IMR-90 (cell line): ENCODE data around the gene KDM4B. TPM values are rescaled to one million over a fixed set of nuclear protein-coding genes. Genes with fewer than 3 reads are reported as not detected.

Experiments used
- ATAC-seq: fragments of 200-7000 bp; cut with Tn5 transposase; 2 replicates; pipeline ENCODE4 v1.9.1; 2020; ENCODE audit warnings: low read depth, mild to moderate bottlenecking, moderate library complexity
- BruUV-seq: library from RNA; stranded (reverse); fragments of 400-500 nt; replicated peaks from 2 replicates; lab custom pipeline; 2021; lab: Mats Ljungman, UMichigan
- CTCF ChIA-PET: fragments of 300-600 bp; formaldehyde crosslinking; extraction: SDS; loops from one replicate; lab custom pipeline; 2021; ENCODE audit warnings: antibody characterized with exemption; lab: Yijun Ruan, JAX
- POLR2A ChIA-PET: fragments of 300-600 bp; sonication (Branson Sonifier 250); formaldehyde crosslinking; loops from one replicate; lab custom pipeline; 2022; ENCODE audit warnings: antibody characterized with exemption; ENCODE audit not compliant: unreplicated experiment; lab: Charles Lee
- DNase-seq: peaks from one replicate; pipeline ENCODE4 v3.0.0; 2013
- H2AFZ ChIP-seq: replicated peaks from 2 replicates; pipeline ENCODE3; 2013; ENCODE audit warnings: low read length, mild to moderate bottlenecking; ENCODE audit not compliant: poor library complexity
- H2AK5ac ChIP-seq: 2 replicates; pipeline ENCODE4 v1.6.1; 2013; ENCODE audit warnings: low read depth, low read length, inconsistent platforms
- H2AK9ac ChIP-seq: replicated peaks from 2 replicates; pipeline ENCODE3; 2013; ENCODE audit warnings: mild to moderate bottlenecking, low read depth, low read length, moderate library complexity; ENCODE audit not compliant: poor library complexity
- H2BK120ac ChIP-seq: 2 replicates; pipeline ENCODE4 v1.6.1; 2013; ENCODE audit warnings: low read depth, low read length, inconsistent platforms
- H2BK15ac ChIP-seq: 3 replicates; pipeline ENCODE4 v1.6.1; 2013; ENCODE audit warnings: low read depth, low read length, inconsistent platforms
- H2BK20ac ChIP-seq: 2 replicates; pipeline ENCODE4 v1.6.1; 2013; ENCODE audit warnings: low read depth, mild to moderate bottlenecking, inconsistent platforms, low read length, moderate library complexity
- H2BK5ac ChIP-seq: 2 replicates; pipeline ENCODE4 v1.6.1; 2013; ENCODE audit warnings: mild to moderate bottlenecking, low read depth, low read length, inconsistent platforms; ENCODE audit not compliant: poor library complexity, severe bottlenecking
- H3K14ac ChIP-seq: replicated peaks from 2 replicates; pipeline ENCODE4 v1.6.1; 2013; ENCODE audit warnings: low read depth, low read length, inconsistent platforms
- H3K18ac ChIP-seq: 2 replicates; pipeline ENCODE4 v1.6.1; 2013; ENCODE audit warnings: low read depth, low read length, control low read depth
- H3K23ac ChIP-seq: 2 replicates; pipeline ENCODE4 v1.6.1; 2013; ENCODE audit warnings: low read depth, low read length, inconsistent platforms
- H3K27ac ChIP-seq: 2 replicates; pipeline ENCODE4 v1.5.1; 2013; ENCODE audit warnings: mild to moderate bottlenecking, control low read depth, low read length; ENCODE audit not compliant: insufficient read depth
- H3K27me3 ChIP-seq: 2 replicates; pipeline ENCODE4 v1.6.1; 2013; ENCODE audit warnings: low read length; ENCODE audit not compliant: control insufficient read depth, insufficient read depth
- H3K36me3 ChIP-seq: 2 replicates; pipeline ENCODE4 v1.6.1; 2013; ENCODE audit warnings: low read length, mixed read lengths; ENCODE audit not compliant: control insufficient read depth, insufficient read depth
- H3K4ac ChIP-seq: 2 replicates; pipeline ENCODE4 v1.6.1; 2013; ENCODE audit warnings: low read depth, low read length, inconsistent platforms
- H3K4me1 ChIP-seq: 2 replicates; pipeline ENCODE4 v1.6.1; 2013; ENCODE audit warnings: low read length, mixed read lengths; ENCODE audit not compliant: control insufficient read depth, insufficient read depth
- H3K4me2 ChIP-seq: 2 replicates; pipeline ENCODE4 v1.6.1; 2013; ENCODE audit warnings: low read depth, mild to moderate bottlenecking, control low read depth, low read length, moderate library complexity
- H3K4me3 ChIP-seq: 2 replicates; pipeline ENCODE4 v1.5.1; 2013; ENCODE audit warnings: low read depth, mild to moderate bottlenecking, control low read depth, low read length, moderate library complexity; ENCODE audit not compliant: insufficient read depth
- H3K56ac ChIP-seq: 2 replicates; pipeline ENCODE4 v1.6.1; 2013; ENCODE audit warnings: low read length, inconsistent platforms; ENCODE audit not compliant: insufficient read depth; ENCODE audit errors: extremely low read depth
- H3K79me1 ChIP-seq, 2 experiments: 2 replicates each; pipeline ENCODE4 v1.6.1; 2013; ENCODE audit warnings: low read length in 2 of 2, inconsistent platforms in 1 of 2, low read depth in 1 of 2
- H3K9ac ChIP-seq: 2 replicates; pipeline ENCODE4 v1.6.1; 2013; ENCODE audit warnings: low read depth, low read length, control low read depth
- H3K9me1 ChIP-seq: 2 replicates; pipeline ENCODE4 v1.6.1; 2013; ENCODE audit warnings: low read length, inconsistent platforms; ENCODE audit not compliant: insufficient read depth
- H3K9me3 ChIP-seq: 2 replicates; pipeline ENCODE4 v1.6.1; 2013; ENCODE audit warnings: low read length; ENCODE audit not compliant: control insufficient read depth, insufficient read depth
- H4K20me1 ChIP-seq: 2 replicates; pipeline ENCODE4 v1.6.1; 2013; ENCODE audit warnings: low read length, inconsistent platforms; ENCODE audit not compliant: insufficient read depth
- H4K5ac ChIP-seq: 2 replicates; pipeline ENCODE4 v1.6.1; 2013; ENCODE audit warnings: mild to moderate bottlenecking, low read depth, low read length, control low read depth
- H4K8ac ChIP-seq, 2 experiments: 2 replicates each; pipeline ENCODE4 v1.6.1; 2013; ENCODE audit warnings: low read depth in 2 of 2, low read length in 2 of 2, control low read depth in 1 of 2, inconsistent platforms in 1 of 2
- H4K91ac ChIP-seq: 2 replicates; pipeline ENCODE4 v1.6.1; 2013; ENCODE audit warnings: low read depth, low read length, inconsistent platforms; ENCODE audit not compliant: insufficient read depth
- CHD1 ChIP-seq: IDR thresholded peaks from 2 replicates; pipeline ENCODE4 v1.6.1; 2012; ENCODE audit warnings: low read depth, low read length, improper control_type of control experiment
- CTCF ChIP-seq: conservative IDR thresholded peaks from 2 replicates; pipeline ENCODE4 v1.5.1; 2012; ENCODE audit warnings: mild to moderate bottlenecking, low read depth, low read length, improper control_type of control experiment
- USF2 ChIP-seq: fragments of 150-350 bp; IDR thresholded peaks from 2 replicates; pipeline ENCODE4 v1.6.1; 2017; ENCODE audit warnings: mild to moderate bottlenecking, antibody characterized with exemption, low read length, low read depth
- WGBS, 2 experiments: methylation state at CpG; one replicate each; pipeline versions ENCODE4 v1.1.5 to v1.1.7; 2013; ENCODE audit warnings: missing lambda C conversion rate in 2 of 2; ENCODE audit not compliant: insufficient read length in 1 of 2; ENCODE audit errors: extremely low coverage in 2 of 2; 5-methylcytosine and 5-hydroxymethylcytosine counted together
- dilution Hi-C: fragments of 300-500 bp; cut with HindIII; formaldehyde crosslinking; loops from one replicate; pipeline ENCODE4 v1.14.3; 2018; ENCODE audit warnings: low sequenced_read_pairs; ENCODE audit not compliant: unreplicated experiment
- in situ Hi-C: fragments of 300-500 bp; cut with MboI; formaldehyde crosslinking; loops from 3 replicates; pipeline ENCODE4 v1.14.3; 2019; ENCODE audit warnings: low sequenced_read_pairs, inconsistent platforms, mixed read lengths
- intact Hi-C: fragments of 100-400 bp; cut with micrococcal nuclease; formaldehyde crosslinking; loops from 2 replicates; pipeline ENCODE4 v1.10.0; 2022
- polyA plus RNA-seq, 3 experiments: library from polyadenylated mRNA; depleted of rRNA; stranded (reverse); fragments of >200 nt; gene quantifications; 2 replicates each; pipeline ENCODE4 v1.2.3, GENCODE V29; 2012; ENCODE audit warnings: low replicate concordance in 1 of 3
- total RNA-seq: library from RNA; depleted of rRNA; stranded (reverse); fragments of >200 nt; gene quantifications from 2 replicates; pipeline ENCODE4 v1.2.3, GENCODE V29; 2012

Gene KDM4B
- total and polyA plus RNA-seq, 2 of the 4 experiments (the other 2 are of a cell fraction): 5.0 to 17.9 TPM

- H3K23ac ChIP-seq: no peak overlapping the region
- no peak overlapping the region for H2AFZ ChIP-seq
- H3K18ac ChIP-seq: no peak overlapping the region
- ChIA-PET POLR2A (no interaction called here), CTCF (no interaction called here)
- DNase-seq (no peak), ATAC-seq (no peak)
- H2AK9ac ChIP-seq: no peak overlapping the region
- H3K9me3 ChIP-seq: peaks cover 2% of the 10 kb centered on the region; the same call in 1 of the 2 replicates
- BruUV-seq: no TSS peak
- H3K56ac ChIP-seq: no peak overlapping the region
- peaks cover 0 to 6% of the 10 kb centered on the region in 2 experiments; a peak in 2 of 4 replicates for H3K79me1 ChIP-seq
- 0 out of 2 replicates have a peak, but pooled peaks cover 3% of the 10 kb centered on the region for H3K9me1 ChIP-seq
- H3K14ac ChIP-seq: no peak overlapping the region
- no peak overlapping the region for H3K9ac ChIP-seq
- H3K4me2 ChIP-seq: no peak overlapping the region
- dilution Hi-C loops: no loop called here
- no peak overlapping the region for H2BK120ac ChIP-seq
- H2AK5ac ChIP-seq: no peak overlapping the region
- H4K8ac ChIP-seq: no peak overlapping the region
- peaks cover 11% of the 10 kb centered on the region; the same call in 1 of the 2 replicates for H4K20me1 ChIP-seq
- TF ChIP-seq CHD1 (no peak), CTCF (no peak), USF2 (no peak)
- peaks cover 5% of the 10 kb centered on the region; the same call in 1 of the 2 replicates for H3K4me1 ChIP-seq
- H3K36me3 ChIP-seq: peaks cover 45% of the 10 kb centered on the region
- no peak overlapping the region for H4K5ac ChIP-seq
- no CpG with 5 or more reads among the region's 2 CpGs for WGBS, 2 experiments
- intact Hi-C loops: no loop called here
- H2BK5ac ChIP-seq: no peak overlapping the region
- no peak overlapping the region for H3K27ac ChIP-seq
- no peak overlapping the region for H3K4ac ChIP-seq
- H4K91ac ChIP-seq: no peak overlapping the region
- in situ Hi-C loops: no loop called here
- H2BK15ac ChIP-seq: no peak overlapping the region
- no peaks in the 10 kb centered on the region for H3K27me3 ChIP-seq
- H3K4me3 ChIP-seq: no peak overlapping the region
- no peak overlapping the region for H2BK20ac ChIP-seq
Measured at GRCh38 chr19:5116292-5116691, 147.4 kb downstream of the KDM4B start.
